Upper lobe of right lung (tissue), 1 donor: ENCODE results near the gene CRAT. TPM values are rescaled to one million over a fixed set of nuclear protein-coding genes. Genes with fewer than 3 reads are reported as not detected.
"Not testable (repeated sequence)": the region's sequence is repeated elsewhere in the genome, so short reads cannot be mapped to it uniquely, and the experiment has no call there.

Experiments
- ATAC-seq: fragments of 200-7000 bp; cut with Tn5 transposase; one replicate; pipeline ENCODE4 v1.9.1; 2020; ENCODE audit warnings: mild to moderate bottlenecking, moderate library complexity
- DNase-seq: peaks from one replicate; pipeline ENCODE4 v3.0.0-alpha.2; 2020
- H3K27ac ChIP-seq: fragments of 200-600 bp; one replicate; pipeline ENCODE4 v1.8.0; 2022
- H3K27me3 ChIP-seq: fragments of 200-600 bp; one replicate; pipeline ENCODE4 v1.8.0; 2022; ENCODE audit warnings: mild to moderate bottlenecking
- H3K36me3 ChIP-seq: fragments of 200-600 bp; one replicate; pipeline ENCODE4 v1.8.0; 2022
- H3K4me1 ChIP-seq: fragments of 200-600 bp; one replicate; pipeline ENCODE4 v1.8.0; 2022
- H3K4me3 ChIP-seq: fragments of 200-600 bp; one replicate; pipeline ENCODE4 v1.8.0; 2022; ENCODE audit warnings: mild to moderate bottlenecking
- H3K9me3 ChIP-seq: fragments of 200-600 bp; one replicate; pipeline ENCODE4 v1.8.0; 2022
- intact Hi-C: fragments of 100-400 bp; cut with DNase I; formaldehyde crosslinking; loops from one replicate; pipeline ENCODE4 v1.11.0; 2022
- total RNA-seq: library from RNA; stranded (reverse); fragmentation: NEBNext Ultra II Directional; extraction: Animal tissue kit (Norgen Biotek cat#: 25700); gene quantifications from one replicate; pipeline ENCODE4 v1.2.1, GENCODE V29; 2021
- TF ChIP-seq, protein P1 (sequence below): fragments of 200-600 bp; IDR thresholded peaks from one replicate; pipeline ENCODE4 v1.8.0; 2022; ENCODE audit warnings: antibody characterized with exemption
- donor health status: DM: no; HTN: yes; CAD: no; lungs with severe emphysema.

CRAT gene
- total RNA-seq, 1 donor from 2014 or later: 22.8 TPM

DNA sequence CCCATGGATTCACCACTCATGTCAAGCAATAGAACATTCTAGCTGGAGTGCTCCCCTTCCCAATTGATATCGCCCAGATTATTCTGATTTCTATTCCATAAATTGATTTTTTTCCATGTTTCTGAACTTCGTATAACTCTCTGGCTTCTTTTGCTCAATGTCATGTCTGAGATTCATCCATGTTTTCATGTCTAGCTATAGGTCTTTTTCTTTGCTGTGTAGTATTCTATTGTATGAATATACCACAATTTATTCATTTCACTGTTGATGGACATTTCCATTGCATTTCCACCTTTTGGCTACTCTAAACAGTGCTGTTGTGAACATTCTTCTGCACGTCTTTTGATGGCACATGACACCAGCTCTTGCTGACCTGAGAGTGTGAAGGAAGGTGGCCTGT lies 20.2 kb upstream of the CRAT start:
- no peak overlapping the region for H3K27ac ChIP-seq
- intact Hi-C loops: no loop called here
- no peak overlapping the region for H3K4me3 ChIP-seq
- no peaks in the 10 kb centered on the region for H3K9me3 ChIP-seq
- ATAC-seq (no peak), DNase-seq (no peak)
- peaks cover 3% of the 10 kb centered on the region for H3K4me1 ChIP-seq
- TF ChIP-seq, protein P1, sequence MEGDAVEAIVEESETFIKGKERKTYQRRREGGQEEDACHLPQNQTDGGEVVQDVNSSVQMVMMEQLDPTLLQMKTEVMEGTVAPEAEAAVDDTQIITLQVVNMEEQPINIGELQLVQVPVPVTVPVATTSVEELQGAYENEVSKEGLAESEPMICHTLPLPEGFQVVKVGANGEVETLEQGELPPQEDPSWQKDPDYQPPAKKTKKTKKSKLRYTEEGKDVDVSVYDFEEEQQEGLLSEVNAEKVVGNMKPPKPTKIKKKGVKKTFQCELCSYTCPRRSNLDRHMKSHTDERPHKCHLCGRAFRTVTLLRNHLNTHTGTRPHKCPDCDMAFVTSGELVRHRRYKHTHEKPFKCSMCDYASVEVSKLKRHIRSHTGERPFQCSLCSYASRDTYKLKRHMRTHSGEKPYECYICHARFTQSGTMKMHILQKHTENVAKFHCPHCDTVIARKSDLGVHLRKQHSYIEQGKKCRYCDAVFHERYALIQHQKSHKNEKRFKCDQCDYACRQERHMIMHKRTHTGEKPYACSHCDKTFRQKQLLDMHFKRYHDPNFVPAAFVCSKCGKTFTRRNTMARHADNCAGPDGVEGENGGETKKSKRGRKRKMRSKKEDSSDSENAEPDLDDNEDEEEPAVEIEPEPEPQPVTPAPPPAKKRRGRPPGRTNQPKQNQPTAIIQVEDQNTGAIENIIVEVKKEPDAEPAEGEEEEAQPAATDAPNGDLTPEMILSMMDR: no peak
- no peaks in the 10 kb centered on the region for H3K27me3 ChIP-seq
- H3K36me3 ChIP-seq: peaks cover 66% of the 10 kb centered on the region

DNA sequence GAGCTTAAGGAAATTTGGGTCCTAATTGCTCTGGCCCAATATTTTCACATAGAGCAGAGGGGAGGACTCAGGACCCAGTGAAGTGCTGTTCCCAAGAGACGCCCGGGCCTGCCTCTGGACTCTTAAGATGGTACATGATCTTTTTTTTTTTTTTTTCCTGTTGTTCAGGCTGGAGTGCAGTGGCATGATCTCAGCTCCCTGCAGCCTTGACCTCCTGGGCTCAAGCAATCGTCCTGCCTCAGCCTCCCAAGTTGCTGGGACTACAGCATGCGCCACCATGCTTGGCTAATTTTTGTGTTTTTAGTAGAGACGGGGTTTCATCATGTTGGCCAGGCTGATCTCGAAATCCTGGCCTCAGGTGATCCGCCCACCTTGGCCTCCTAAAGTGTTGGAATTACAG lies 19.7 kb upstream of the CRAT start:
- H3K4me1 ChIP-seq, intact Hi-C loops, ATAC-seq, H3K9me3 ChIP-seq, H3K27me3 ChIP-seq, DNase-seq, H3K27ac ChIP-seq, H3K4me3 ChIP-seq: not testable (repeated sequence)
- H3K36me3 ChIP-seq: peaks cover 61% of the 10 kb centered on the region

DNA sequence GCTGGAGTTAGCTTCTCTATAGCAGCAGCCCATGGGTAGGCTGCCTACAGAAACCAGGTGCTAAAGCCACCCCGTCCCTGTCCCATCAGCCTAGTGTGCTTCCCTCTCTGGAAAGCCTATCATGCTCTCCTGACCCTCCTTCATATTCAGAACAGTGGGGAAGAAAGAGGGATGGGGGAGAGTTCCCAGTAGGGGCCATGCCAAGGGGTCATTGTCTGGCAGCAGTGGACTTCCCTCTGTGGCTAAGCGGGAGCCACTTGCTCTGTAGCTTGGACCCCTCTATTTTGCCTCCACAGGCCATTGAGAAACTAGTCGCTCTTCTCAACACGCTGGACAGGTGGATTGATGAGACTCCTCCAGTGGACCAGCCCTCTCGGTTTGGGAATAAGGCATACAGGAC lies 18.1 kb upstream of the CRAT start:
- no peak for ATAC-seq
- peaks cover 3% of the 10 kb centered on the region for H3K4me1 ChIP-seq
- H3K9me3 ChIP-seq: no peaks in the 10 kb centered on the region
- intact Hi-C loops: no loop called here
- H3K27ac ChIP-seq: no peak overlapping the region
- DNase-seq: no peak
- H3K4me3 ChIP-seq: no peak overlapping the region
- peaks cover 63% of the 10 kb centered on the region for H3K36me3 ChIP-seq
- no peaks in the 10 kb centered on the region for H3K27me3 ChIP-seq
- TF ChIP-seq, protein P1: no peak

DNA sequence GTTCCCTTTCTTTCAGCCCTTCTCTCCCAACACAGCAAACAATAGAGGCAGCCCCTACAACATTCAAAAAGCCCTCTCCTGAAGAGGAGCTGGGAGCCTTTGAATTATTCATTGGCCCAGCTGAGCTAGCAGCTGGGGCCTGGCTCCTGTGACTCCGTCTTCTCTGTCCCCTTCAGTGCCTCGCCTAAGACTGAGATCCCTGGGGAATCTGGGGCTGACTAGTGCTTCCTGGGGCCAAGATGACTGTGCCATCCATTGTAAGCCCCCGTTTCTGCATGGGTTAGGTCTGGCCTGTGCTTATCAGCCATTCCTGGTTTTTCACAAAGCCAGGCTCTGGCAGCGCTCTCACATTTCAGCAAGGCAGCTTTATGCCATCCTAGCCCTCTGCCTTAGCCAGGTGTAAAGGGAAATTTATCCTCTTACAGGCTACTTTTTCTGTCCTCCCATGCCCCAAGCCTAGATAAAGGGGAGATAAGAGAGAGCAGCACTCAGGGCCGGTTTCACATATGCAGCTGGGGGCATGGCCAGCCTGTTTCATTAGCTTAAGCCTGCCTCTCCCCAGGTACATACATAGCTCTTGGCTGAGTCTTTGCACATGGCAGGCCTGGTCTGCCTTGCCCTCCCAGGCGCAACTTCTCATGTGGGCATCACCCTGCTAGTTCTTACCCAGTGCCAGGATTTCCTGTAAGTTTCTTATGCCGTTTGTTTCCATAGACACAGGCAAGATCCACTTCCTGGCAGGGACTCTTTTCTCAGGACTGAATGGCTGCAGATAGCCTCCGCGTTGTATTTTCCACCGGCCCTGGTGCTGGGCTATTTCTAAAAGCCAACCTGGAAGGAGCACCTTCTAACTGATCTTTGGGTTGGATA lies 16.4 kb upstream of the CRAT start:
- peaks cover 73% of the 10 kb centered on the region for H3K36me3 ChIP-seq
- H3K27ac ChIP-seq: no peak overlapping the region
- H3K27me3 ChIP-seq: no peaks in the 10 kb centered on the region
- no peak overlapping the region for H3K4me3 ChIP-seq
- DNase-seq (no peak), ATAC-seq (no peak)
- H3K9me3 ChIP-seq: no peaks in the 10 kb centered on the region
- TF ChIP-seq, protein P1: no peak
- H3K4me1 ChIP-seq: peaks cover 2% of the 10 kb centered on the region
- intact Hi-C loops: no loop called here

DNA sequence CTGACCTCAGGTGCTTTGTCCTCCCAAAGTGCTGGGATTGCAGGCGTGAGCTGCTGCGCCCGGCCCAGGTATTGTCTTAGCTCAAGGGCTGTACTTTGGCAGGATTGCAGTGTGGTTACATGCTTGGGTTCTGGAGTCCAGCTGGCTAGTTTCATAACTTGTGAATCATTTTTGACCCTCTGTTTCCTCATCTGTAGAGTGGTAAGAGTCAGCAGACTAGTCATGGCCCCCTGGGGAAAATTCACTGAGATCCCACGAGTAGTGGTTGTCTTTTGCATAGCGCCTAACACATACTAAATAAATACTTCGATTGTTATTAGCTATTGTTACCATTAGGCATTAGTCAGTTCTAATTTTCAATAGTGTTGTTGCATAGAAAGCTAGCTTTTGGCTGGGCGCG lies 14.9 kb upstream of the CRAT start:
- intact Hi-C loops: no loop called here
- no peak for ATAC-seq

DNA sequence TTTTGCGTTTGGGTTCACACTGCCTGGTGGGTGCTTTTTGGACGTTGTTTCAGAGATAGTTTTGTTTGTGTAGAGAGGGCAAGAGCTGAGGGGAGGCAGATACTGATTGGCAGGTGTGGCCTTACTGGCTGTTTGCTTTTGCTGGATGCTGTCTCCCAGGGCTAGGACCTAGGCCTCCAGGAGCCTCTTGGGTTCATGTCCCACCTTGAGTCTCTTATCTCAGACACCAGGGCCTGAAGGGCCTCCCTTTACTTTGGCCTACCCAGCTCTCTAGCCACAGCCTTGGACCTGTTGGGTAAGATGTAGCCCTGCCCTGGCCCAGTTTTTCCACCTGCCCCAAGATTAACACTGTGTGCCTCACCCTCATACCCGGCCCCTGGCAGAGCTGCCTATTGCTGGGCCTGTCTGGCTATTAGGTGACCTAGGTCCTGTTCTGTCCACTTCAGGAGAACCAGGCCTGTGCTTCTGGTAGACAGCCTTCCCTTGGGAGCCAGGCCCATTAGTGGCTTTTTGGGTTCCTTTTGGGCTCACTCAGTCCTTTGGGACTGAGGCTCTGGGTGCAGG lies 14.0 kb upstream of the CRAT start:
- intact Hi-C loops: no loop called here
- peaks cover 71% of the 10 kb centered on the region for H3K36me3 ChIP-seq
- peaks cover 7% of the 10 kb centered on the region for H3K4me1 ChIP-seq

More for the DNA sequence above, 14.9 kb upstream of the CRAT start:
- H3K27me3 ChIP-seq: no peaks in the 10 kb centered on the region
- no peak for DNase-seq
- no peaks in the 10 kb centered on the region for H3K9me3 ChIP-seq
- H3K4me3 ChIP-seq: no peak overlapping the region
- TF ChIP-seq, protein P1: no peak
- H3K4me1 ChIP-seq: peaks cover 7% of the 10 kb centered on the region
- H3K36me3 ChIP-seq: peaks cover 80% of the 10 kb centered on the region
- H3K27ac ChIP-seq: no peak overlapping the region

DNA sequence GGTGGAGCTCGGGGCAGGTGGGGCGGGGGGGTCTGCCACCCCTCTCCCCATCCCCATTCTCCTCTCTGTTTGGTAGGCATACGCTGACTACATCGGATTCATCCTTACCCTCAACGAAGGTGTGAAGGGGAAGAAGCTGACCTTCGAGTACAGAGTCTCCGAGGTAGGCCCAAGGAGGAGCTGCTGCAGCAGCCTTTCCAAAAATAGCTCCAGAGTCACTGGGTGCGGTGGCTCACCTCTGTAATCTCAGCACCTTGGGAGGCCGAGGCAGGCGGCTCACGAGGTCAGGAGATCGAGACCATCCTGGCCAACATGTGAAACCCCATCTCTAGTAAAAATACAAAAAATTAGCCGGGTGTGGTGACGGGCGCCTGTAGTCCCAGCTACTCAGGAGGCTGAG lies 12.4 kb upstream of the CRAT start:
- intact Hi-C loops, H3K4me1 ChIP-seq, H3K9me3 ChIP-seq, H3K27ac ChIP-seq, ATAC-seq, DNase-seq, H3K27me3 ChIP-seq, H3K4me3 ChIP-seq: not testable (repeated sequence)
- H3K36me3 ChIP-seq: peaks cover 57% of the 10 kb centered on the region

More for the DNA sequence above, 14.0 kb upstream of the CRAT start:
- Histone ChIP-seq H3K9me3 (no peaks in the 10 kb centered on the region), H3K4me3 (no peak overlapping the region), H3K27me3 (no peaks in the 10 kb centered on the region), H3K27ac (no peak overlapping the region)
- DNase-seq (no peak), ATAC-seq (no peak)
- TF ChIP-seq, protein P1: no peak
